HFF-Myc (cell line): ENCODE data around the gene PLIN4.

ENCODE experiments used
- DNase-seq: peaks from one replicate; pipeline ENCODE4 v3.0.0-alpha.2; 2011; ENCODE audit warnings: low read depth; ENCODE audit errors: extremely low read depth
- H3K4me3 ChIP-seq: replicated peaks from 2 replicates; pipeline ENCODE4 v1.5.1; 2011; ENCODE audit warnings: low read depth, mild to moderate bottlenecking, control low read depth, low read length
- CTCF ChIP-seq: IDR thresholded peaks from 2 replicates; pipeline ENCODE4 v1.5.1; 2012; ENCODE audit warnings: mild to moderate bottlenecking, low read depth, low read length, control low read depth; ENCODE audit errors: missing control alignments

PLIN4 gene

GRCh38 chr19:4454747-4455718, 63.3 kb downstream of the PLIN4 start:
- TF ChIP-seq CTCF, result no peak
- DNase-seq, result no peak
- H3K4me3 ChIP-seq, result peak overlapping the region; percentile 81

DNA sequence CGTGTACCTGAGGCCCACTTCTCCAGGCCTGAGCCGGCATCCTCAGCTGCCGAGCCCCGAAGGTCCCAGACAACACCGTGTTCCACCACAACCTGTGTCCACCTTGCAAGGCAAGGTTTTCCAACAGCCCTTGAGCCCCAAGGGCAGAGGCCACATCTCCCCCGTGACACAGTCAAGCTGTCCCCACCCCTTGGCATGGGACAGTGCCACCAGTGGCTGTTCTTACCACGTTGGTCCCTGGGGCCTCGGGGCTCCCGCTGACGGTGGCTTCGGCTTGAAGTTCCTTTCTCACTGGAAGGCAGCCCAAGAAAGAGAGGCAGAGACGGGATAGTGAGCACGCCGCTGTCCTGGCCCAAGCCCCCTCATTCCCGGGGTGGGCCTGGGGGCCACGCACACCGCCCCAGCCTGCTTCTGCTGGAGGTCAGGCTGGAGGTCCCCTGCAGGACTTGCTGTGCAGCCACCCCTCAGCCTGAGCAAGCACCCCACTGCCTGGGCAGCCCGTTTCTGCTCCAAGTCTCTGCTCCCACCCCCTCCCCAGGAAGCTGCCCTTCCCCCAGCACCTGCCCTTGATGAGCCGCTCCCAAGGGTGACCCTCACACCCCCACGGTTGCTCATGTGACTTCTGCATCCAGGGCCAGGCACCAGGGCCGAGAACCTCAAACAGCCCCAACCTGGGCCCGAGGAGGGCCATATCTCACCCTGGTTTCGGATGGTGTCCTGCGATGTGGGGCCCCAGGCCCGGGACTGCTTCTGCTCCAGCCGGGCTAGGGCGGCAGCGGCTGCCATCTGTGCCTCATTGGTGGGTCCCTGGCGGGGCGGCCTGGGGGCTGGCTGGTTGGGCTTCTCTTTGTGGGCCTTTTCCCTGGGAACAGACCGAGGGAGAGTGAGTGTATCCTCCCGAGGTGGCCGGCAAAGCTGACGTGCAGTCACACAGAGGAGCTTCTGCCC, 64.8 kb downstream of the PLIN4 start:
- H3K4me3 ChIP-seq, result no peak overlapping the region
- no peak for DNase-seq
- no peak for TF ChIP-seq CTCF

GRCh38 chr19:4452230-4452990, 65.9 kb downstream of the PLIN4 start:
- no peak for TF ChIP-seq CTCF
- H3K4me3 ChIP-seq, result no peak overlapping the region
- DNase-seq, result no peak
